Vagina (tissue), 2 donors: ENCODE results near the gene TMPRSS12.

Experiments used
- POLR2A ChIP-seq, 2 donors: fragments of 450-650 bp; IDR thresholded peaks; one replicate each; pipeline ENCODE4 v1.6.1; 2017; ENCODE audit warnings: antibody characterized with exemption in 2 of 2, mild to moderate bottlenecking in 2 of 2, moderate library complexity in 2 of 2
- POLR2AphosphoS5 ChIP-seq, 2 donors: sonication (generic); formaldehyde crosslinking; IDR thresholded peaks; one replicate each; pipeline ENCODE4 v1.9.0; 2017; ENCODE audit warnings: antibody characterized with exemption in 2 of 2, mild to moderate bottlenecking in 2 of 2, low read depth in 1 of 2; ENCODE audit not compliant: insufficient read depth in 1 of 2
- TF ChIP-seq, protein P1 (sequence below), 3 experiments: fragments of 450-650 bp in 2 of 3; fragments of 200-600 bp in 1 of 3; sonication (generic) in 1 of 3; IDR thresholded peaks; one replicate each; pipeline ENCODE4 v1.5.1; 2017 to 2019; ENCODE audit warnings: antibody characterized with exemption in 3 of 3, mild to moderate bottlenecking in 2 of 3, moderate library complexity in 2 of 3

DNA sequence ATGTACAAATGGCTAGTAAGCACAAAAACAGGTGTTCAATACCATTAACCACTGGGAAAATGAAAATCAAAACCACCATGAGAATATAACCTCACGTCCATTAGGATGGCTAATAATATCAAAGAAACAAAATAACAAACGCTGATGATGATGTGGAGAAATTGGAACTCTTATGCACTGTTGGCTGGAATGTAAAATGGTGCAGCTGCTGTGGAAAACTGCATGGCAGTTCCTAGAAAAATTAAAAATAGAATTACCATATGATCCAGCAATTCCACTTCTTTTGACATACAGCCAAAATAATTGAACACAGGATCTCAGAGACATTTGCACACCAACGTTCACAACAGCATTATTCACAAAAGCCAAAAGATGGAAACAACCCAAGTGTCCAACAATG, 51.5 kb downstream of the TMPRSS12 start:
- TF ChIP-seq, protein P1, sequence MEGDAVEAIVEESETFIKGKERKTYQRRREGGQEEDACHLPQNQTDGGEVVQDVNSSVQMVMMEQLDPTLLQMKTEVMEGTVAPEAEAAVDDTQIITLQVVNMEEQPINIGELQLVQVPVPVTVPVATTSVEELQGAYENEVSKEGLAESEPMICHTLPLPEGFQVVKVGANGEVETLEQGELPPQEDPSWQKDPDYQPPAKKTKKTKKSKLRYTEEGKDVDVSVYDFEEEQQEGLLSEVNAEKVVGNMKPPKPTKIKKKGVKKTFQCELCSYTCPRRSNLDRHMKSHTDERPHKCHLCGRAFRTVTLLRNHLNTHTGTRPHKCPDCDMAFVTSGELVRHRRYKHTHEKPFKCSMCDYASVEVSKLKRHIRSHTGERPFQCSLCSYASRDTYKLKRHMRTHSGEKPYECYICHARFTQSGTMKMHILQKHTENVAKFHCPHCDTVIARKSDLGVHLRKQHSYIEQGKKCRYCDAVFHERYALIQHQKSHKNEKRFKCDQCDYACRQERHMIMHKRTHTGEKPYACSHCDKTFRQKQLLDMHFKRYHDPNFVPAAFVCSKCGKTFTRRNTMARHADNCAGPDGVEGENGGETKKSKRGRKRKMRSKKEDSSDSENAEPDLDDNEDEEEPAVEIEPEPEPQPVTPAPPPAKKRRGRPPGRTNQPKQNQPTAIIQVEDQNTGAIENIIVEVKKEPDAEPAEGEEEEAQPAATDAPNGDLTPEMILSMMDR (IDR thresholded peaks at IDR 0.05): no peak
- TF ChIP-seq POLR2A (IDR thresholded peaks at IDR 0.05): no peak
- TF ChIP-seq POLR2AphosphoS5 (IDR thresholded peaks at IDR 0.05; ENCODE audit: insufficient read depth in 1 of 2, low read depth in 1 of 2): no peak
